Adipocyte (in vitro differentiated cells): ENCODE data around the gene VSTM4.

ENCODE experiments used
- DNase-seq: peaks from one replicate; pipeline ENCODE4 v3.0.0-alpha.2; 2015; ENCODE audit warnings: low read depth
- H3K27me3 ChIP-seq: replicated peaks from 2 replicates; pipeline ENCODE4 v1.7.0; 2013; ENCODE audit warnings: mild to moderate bottlenecking, low read length, moderate library complexity; ENCODE audit not compliant: control insufficient read depth, insufficient read depth
- H3K36me3 ChIP-seq: 2 replicates; pipeline ENCODE4 v1.7.0; 2013; ENCODE audit warnings: low read length, mild to moderate bottlenecking, moderate library complexity; ENCODE audit not compliant: control insufficient read depth, insufficient read depth, severe bottlenecking
- H3K4me1 ChIP-seq: 2 replicates; pipeline ENCODE4 v1.7.0; 2013; ENCODE audit warnings: mild to moderate bottlenecking, low read length, moderate library complexity; ENCODE audit not compliant: control insufficient read depth, insufficient read depth
- H3K4me3 ChIP-seq: 2 replicates; pipeline ENCODE4 v1.7.0; 2013; ENCODE audit warnings: mild to moderate bottlenecking, low read length, moderate library complexity
- H3K9ac ChIP-seq: 2 replicates; pipeline ENCODE4 v1.7.0; 2013; ENCODE audit warnings: mild to moderate bottlenecking, low read length, moderate library complexity
- H3K9me3 ChIP-seq: 2 replicates; pipeline ENCODE4 v1.7.0; 2013; ENCODE audit warnings: mild to moderate bottlenecking, low read length, moderate library complexity; ENCODE audit not compliant: control insufficient read depth

Gene VSTM4

DNA sequence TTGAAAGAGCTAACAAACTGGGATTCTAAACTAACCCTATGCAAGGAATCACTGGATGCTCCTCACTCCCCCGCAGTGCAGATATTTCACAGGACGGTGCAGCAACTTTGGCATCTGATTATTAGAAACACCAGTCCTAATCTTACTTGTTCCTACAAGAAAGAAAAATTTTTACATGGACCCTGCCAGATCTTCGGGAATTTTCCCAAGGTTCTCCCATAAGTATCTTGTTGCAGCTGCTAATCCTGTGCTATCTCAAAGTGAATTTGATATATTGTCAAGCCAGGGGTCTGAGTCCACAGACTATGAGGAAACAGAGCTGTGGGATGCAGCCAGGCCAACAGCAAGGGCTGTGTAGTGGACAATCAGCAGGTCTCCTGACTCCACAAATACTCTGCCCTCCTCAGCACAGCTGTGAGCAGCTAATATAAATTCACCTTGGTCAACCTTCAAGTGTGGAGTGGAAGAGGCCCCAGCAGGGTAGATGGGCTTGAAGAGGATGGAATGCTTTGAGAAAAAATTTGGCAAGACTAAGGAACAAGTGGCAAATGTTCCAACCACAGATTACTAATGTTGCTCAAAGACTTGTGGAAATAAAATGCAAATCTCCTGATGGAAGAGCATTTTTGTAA lies 25.6 kb downstream of the VSTM4 start:
- H3K36me3 ChIP-seq, result no peaks in the 10 kb centered on the region
- DNase-seq, result peak; percentile 46
- H3K9me3 ChIP-seq, result peaks cover 13% of the 10 kb centered on the region
- H3K27me3 ChIP-seq, result no peaks in the 10 kb centered on the region
- H3K4me3 ChIP-seq, result no peak overlapping the region
- peak overlapping the region; percentile 50 for H3K9ac ChIP-seq
- peaks cover 34% of the 10 kb centered on the region for H3K4me1 ChIP-seq

- H3K27me3 ChIP-seq, result no peaks in the 10 kb centered on the region
- H3K9ac ChIP-seq, result peak overlapping the region; percentile 50
- DNase-seq, result no peak
- peaks cover 4% of the 10 kb centered on the region for H3K36me3 ChIP-seq
- H3K4me3 ChIP-seq, result no peak overlapping the region
- H3K4me1 ChIP-seq, result peaks cover 29% of the 10 kb centered on the region
- H3K9me3 ChIP-seq, result peaks cover 13% of the 10 kb centered on the region
These were observed 26.2 kb downstream of the VSTM4 start for GRCh38 chr10:49089152-49089551.

- Histone ChIP-seq H3K27me3 (no peaks in the 10 kb centered on the region), H3K4me1 (peaks cover 46% of the 10 kb centered on the region), H3K9me3 (peaks cover 13% of the 10 kb centered on the region), H3K9ac (no peak overlapping the region), H3K4me3 (no peak overlapping the region), H3K36me3 (peaks cover 4% of the 10 kb centered on the region)
- no peak for DNase-seq
These were observed 28.4 kb downstream of the VSTM4 start for GRCh38 chr10:49086889-49087288.

DNA sequence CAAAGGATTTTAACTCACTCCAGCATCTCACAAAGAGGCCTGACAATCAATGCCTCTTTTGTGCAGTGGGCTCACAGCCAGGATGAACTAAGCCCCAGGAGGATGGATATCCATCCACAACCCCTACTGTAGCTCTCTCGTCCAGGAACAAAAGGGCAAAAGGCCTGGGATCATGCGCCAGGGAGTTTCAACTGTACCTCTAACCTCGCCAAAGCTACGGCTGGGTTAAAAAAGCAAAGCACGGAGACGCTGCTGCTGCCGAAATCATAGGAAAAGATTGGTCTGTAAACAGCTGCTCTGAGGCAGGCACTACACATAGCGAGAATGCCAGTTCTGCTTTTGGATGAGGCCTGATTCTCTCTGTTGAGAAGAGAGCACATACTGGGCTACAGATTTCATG lies 32.1 kb downstream of the VSTM4 start:
- Histone ChIP-seq H3K9me3 (peaks cover 13% of the 10 kb centered on the region), H3K9ac (peak overlapping the region; percentile 35), H3K4me3 (no peak overlapping the region), H3K36me3 (peaks cover 4% of the 10 kb centered on the region), H3K4me1 (peaks cover 53% of the 10 kb centered on the region), H3K27me3 (no peaks in the 10 kb centered on the region)
- DNase-seq, result no peak

GRCh38 chr10:49082766-49083165 lies 32.6 kb downstream of the VSTM4 start:
- peaks cover 13% of the 10 kb centered on the region for H3K9me3 ChIP-seq
- H3K9ac ChIP-seq, result no peak overlapping the region
- H3K4me1 ChIP-seq, result peaks cover 53% of the 10 kb centered on the region
- no peak for DNase-seq
- no peak overlapping the region for H3K4me3 ChIP-seq
- H3K36me3 ChIP-seq, result peaks cover 4% of the 10 kb centered on the region
- H3K27me3 ChIP-seq, result no peaks in the 10 kb centered on the region

- Histone ChIP-seq H3K4me3 (no peak overlapping the region), H3K4me1 (peaks cover 53% of the 10 kb centered on the region), H3K9ac (peak overlapping the region; percentile 14), H3K36me3 (peaks cover 7% of the 10 kb centered on the region), H3K27me3 (no peaks in the 10 kb centered on the region), H3K9me3 (peaks cover 6% of the 10 kb centered on the region)
- no peak for DNase-seq
These were observed 33.6 kb downstream of the VSTM4 start for GRCh38 chr10:49081547-49082275.

DNA sequence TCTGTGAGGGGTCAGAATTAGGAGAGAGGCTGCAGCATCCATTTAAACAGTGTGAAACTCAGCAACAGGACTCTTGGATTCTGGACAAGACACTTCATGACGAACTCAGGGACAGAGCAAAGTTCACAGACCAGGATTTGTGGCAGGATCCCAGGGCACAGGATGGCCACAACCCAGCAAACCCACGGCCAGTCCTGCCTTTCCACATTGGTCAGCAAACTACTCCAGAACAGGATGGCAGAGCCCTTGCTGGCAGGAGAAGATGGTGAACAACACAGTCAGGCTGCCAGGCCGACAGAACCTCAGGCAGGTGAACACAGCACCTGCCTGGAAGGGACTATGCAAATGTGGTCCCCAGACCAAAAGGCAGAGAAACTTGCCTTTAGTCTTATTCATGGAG lies 34.4 kb downstream of the VSTM4 start:
- DNase-seq, result no peak
- Histone ChIP-seq H3K4me1 (peaks cover 53% of the 10 kb centered on the region), H3K4me3 (no peak overlapping the region), H3K9ac (peak overlapping the region; percentile 76), H3K27me3 (no peaks in the 10 kb centered on the region), H3K36me3 (peaks cover 15% of the 10 kb centered on the region), H3K9me3 (no peaks in the 10 kb centered on the region)

GRCh38 chr10:49080071-49080470 lies 35.3 kb downstream of the VSTM4 start:
- Histone ChIP-seq H3K9ac (peak overlapping the region; percentile 76), H3K4me1 (peaks cover 53% of the 10 kb centered on the region), H3K9me3 (no peaks in the 10 kb centered on the region), H3K4me3 (no peak overlapping the region), H3K36me3 (peaks cover 24% of the 10 kb centered on the region), H3K27me3 (no peaks in the 10 kb centered on the region)
- peak; percentile 78 for DNase-seq

GRCh38 chr10:49079499-49079898 lies 35.8 kb downstream of the VSTM4 start:
- Histone ChIP-seq H3K27me3 (no peaks in the 10 kb centered on the region), H3K4me1 (peaks cover 53% of the 10 kb centered on the region), H3K9ac (peak overlapping the region; percentile 16), H3K4me3 (no peak overlapping the region), H3K36me3 (peaks cover 29% of the 10 kb centered on the region), H3K9me3 (no peaks in the 10 kb centered on the region)
- DNase-seq, result peak; percentile 22

GRCh38 chr10:49079072-49079471 lies 36.2 kb downstream of the VSTM4 start:
- H3K27me3 ChIP-seq, result no peaks in the 10 kb centered on the region
- no peak for DNase-seq
- peaks cover 30% of the 10 kb centered on the region for H3K36me3 ChIP-seq
- no peaks in the 10 kb centered on the region for H3K9me3 ChIP-seq
- H3K9ac ChIP-seq, result peak overlapping the region; percentile 16
- H3K4me1 ChIP-seq, result peaks cover 52% of the 10 kb centered on the region
- no peak overlapping the region for H3K4me3 ChIP-seq

GRCh38 chr10:49078433-49078832 lies 36.9 kb downstream of the VSTM4 start:
- no peak overlapping the region for H3K4me3 ChIP-seq
- no peaks in the 10 kb centered on the region for H3K27me3 ChIP-seq
- peaks cover 30% of the 10 kb centered on the region for H3K36me3 ChIP-seq
- no peaks in the 10 kb centered on the region for H3K9me3 ChIP-seq
- peaks cover 46% of the 10 kb centered on the region for H3K4me1 ChIP-seq
- DNase-seq, result no peak
- H3K9ac ChIP-seq, result no peak overlapping the region
